ENCODE measurements around the gene NACA2. TPM values are rescaled to one million over a fixed set of nuclear protein-coding genes. Genes with fewer than 3 reads are reported as not detected.
"Not testable (repeated sequence)": the region's sequence is repeated elsewhere in the genome, so short reads cannot be mapped to it uniquely, and the experiment has no call there.

The NACA2 gene
- total RNA-seq, 1 experiment from 2014 or later = not detected

GRCh38 chr17:61554209-61554608 lies 36.8 kb downstream of the NACA2 start:
- no peaks in the 10 kb centered on the region for H3K9me2 ChIP-seq (ENCODE audit: insufficient read depth)
- ChIA-PET POLR2A (no interaction called here), RAD21 (ENCODE audit: low non-redundant PET in 1 of 2, low total read pairs in 2 of 2, uncharacterized antibody in 2 of 2, unreplicated experiment in 2 of 2) (interaction anchor here in 1 of 2 experiments (0.7 kb wide), 1 partner anchor 145 kb away, joined by 4 read pairs; no protein-coding TSS in a partner anchor), CTCF (interaction anchor here (0.7 kb wide), 1 partner anchor 125 kb away, joined by 3 read pairs; no protein-coding TSS in a partner anchor)
- no peaks in the 10 kb centered on the region for H3K27me3 ChIP-seq (ENCODE audit: insufficient read depth, low read length)
- H3K4me3 ChIP-seq (replicated peaks in 1 of 2; ENCODE audit: low read depth in 1 of 2, low read length in 2 of 2) = no peak overlapping the region
- TF ChIP-seq POLR2AphosphoS5 (IDR thresholded peaks at IDR 0.05; ENCODE audit: low read depth, low read length) (no peak), REST (IDR thresholded peaks at IDR 0.05; ENCODE audit: low read depth) (no peak), EZH2 (IDR thresholded peaks at IDR 0.05) (no peak), CTCF (IDR thresholded peaks at IDR 0.05 in 2 of 3, conservative IDR thresholded peaks at IDR 0.05 in 1 of 3; ENCODE audit: borderline replicate concordance in 1 of 3, insufficient read depth in 1 of 3, low read depth in 2 of 3, low read length in 2 of 3) (no peak), ZNF274 (IDR thresholded peaks at IDR 0.05; ENCODE audit: low read depth, low read length) (no peak), YY1 (IDR thresholded peaks at IDR 0.05; ENCODE audit: extremely low read depth, insufficient replicate concordance, low read depth, low read length) (no peak), JUND (IDR thresholded peaks at IDR 0.05) (no peak), SRF (IDR thresholded peaks at IDR 0.05; ENCODE audit: low read depth) (no peak), CEBPB (IDR thresholded peaks at IDR 0.05; ENCODE audit: low read depth) (no peak), FOSL1 (IDR thresholded peaks at IDR 0.05; ENCODE audit: low read depth) (no peak)
- no peaks in the 10 kb centered on the region for H3K36me3 ChIP-seq (ENCODE audit: control insufficient read depth in 1 of 2, insufficient read depth in 2 of 2, low read length in 2 of 2)
- no peak overlapping the region for H3K4me2 ChIP-seq (ENCODE audit: low read length)
- ATAC-seq (no peak), DNase-seq (ENCODE audit: low read depth, low spot score) (no peak)
- peak overlapping the region; percentile 66 for H3K27ac ChIP-seq (ENCODE audit: low read depth, low read length)
- H4K20me1 ChIP-seq (ENCODE audit: insufficient read depth) = no peaks in the 10 kb centered on the region
- no peak overlapping the region for H2AFZ ChIP-seq (ENCODE audit: low read depth, low read length, poor library complexity, severe bottlenecking)
- H3K4me1 ChIP-seq (ENCODE audit: control insufficient read depth in 1 of 2, insufficient read depth in 2 of 2, low read length in 2 of 2) = peaks cover 36 to 47% of the 10 kb centered on the region in 2 experiments
- H3K9me3 ChIP-seq (ENCODE audit: control insufficient read depth in 1 of 2, insufficient read depth in 1 of 2, low read depth in 1 of 2, low read length in 2 of 2) = no peaks in the 10 kb centered on the region
- H3K9ac ChIP-seq (ENCODE audit: low read length) = no peak overlapping the region
- no TSS peak for BruUV-seq (replicated peaks)
- intact Hi-C loops (cut with micrococcal nuclease) = loop anchor here (5.0 kb wide), 1 partner anchor 283 kb away; no protein-coding TSS in a partner anchor
- H3K79me2 ChIP-seq (ENCODE audit: insufficient read depth, low read length) = no peaks in the 10 kb centered on the region

GRCh38 chr17:61552560-61552959 lies 38.5 kb downstream of the NACA2 start:
- H3K4me2 ChIP-seq (ENCODE audit: low read length); H3K36me3 ChIP-seq (ENCODE audit: control insufficient read depth in 1 of 2, insufficient read depth in 2 of 2, low read length in 2 of 2); BruUV-seq (replicated peaks); H4K20me1 ChIP-seq (ENCODE audit: insufficient read depth); H3K27me3 ChIP-seq (ENCODE audit: insufficient read depth, low read length); H3K79me2 ChIP-seq (ENCODE audit: insufficient read depth, low read length); ATAC-seq; DNase-seq (ENCODE audit: low read depth, low spot score); H3K9me3 ChIP-seq (ENCODE audit: control insufficient read depth in 1 of 2, insufficient read depth in 1 of 2, low read depth in 1 of 2, low read length in 2 of 2); POLR2A ChIA-PET; H3K9me2 ChIP-seq (ENCODE audit: insufficient read depth); H3K9ac ChIP-seq (ENCODE audit: low read length); CTCF ChIA-PET; H3K4me3 ChIP-seq (replicated peaks in 1 of 2; ENCODE audit: low read depth in 1 of 2, low read length in 2 of 2); H2AFZ ChIP-seq (ENCODE audit: low read depth, low read length, poor library complexity, severe bottlenecking); RAD21 ChIA-PET (ENCODE audit: low non-redundant PET in 1 of 2, low total read pairs in 2 of 2, uncharacterized antibody in 2 of 2, unreplicated experiment in 2 of 2): not testable (repeated sequence)
- intact Hi-C loops (cut with micrococcal nuclease) = loop anchor here (5.0 kb wide), 1 partner anchor 285 kb away; no protein-coding TSS in a partner anchor
- Histone ChIP-seq H3K4me1 (ENCODE audit: control insufficient read depth in 1 of 2, insufficient read depth in 2 of 2, low read length in 2 of 2) (peaks cover 36 to 43% of the 10 kb centered on the region in 2 experiments), H3K27ac (ENCODE audit: low read depth, low read length) (peak overlapping the region; percentile 1; the same call in 1 of the 2 replicates)
